OCI-LY3 (cell line): ENCODE results near the gene VPS45.

Source experiments
- EZH2phosphoT487 ChIP-seq: fragments of 200-600 bp; shearing (Covaris generic); IDR thresholded peaks from 2 replicates; pipeline ENCODE4 v1.6.1; 2018; ENCODE audit warnings: antibody characterized with exemption, mixed run types, low read depth
- TF ChIP-seq, protein P1 (sequence below): fragments of 200-600, 300-600 bp; sonication (generic); IDR thresholded peaks from 2 replicates; pipeline ENCODE4 v1.5.1; 2014; ENCODE audit warnings: antibody characterized with exemption, low read length, low read depth

- TF ChIP-seq, protein P1, sequence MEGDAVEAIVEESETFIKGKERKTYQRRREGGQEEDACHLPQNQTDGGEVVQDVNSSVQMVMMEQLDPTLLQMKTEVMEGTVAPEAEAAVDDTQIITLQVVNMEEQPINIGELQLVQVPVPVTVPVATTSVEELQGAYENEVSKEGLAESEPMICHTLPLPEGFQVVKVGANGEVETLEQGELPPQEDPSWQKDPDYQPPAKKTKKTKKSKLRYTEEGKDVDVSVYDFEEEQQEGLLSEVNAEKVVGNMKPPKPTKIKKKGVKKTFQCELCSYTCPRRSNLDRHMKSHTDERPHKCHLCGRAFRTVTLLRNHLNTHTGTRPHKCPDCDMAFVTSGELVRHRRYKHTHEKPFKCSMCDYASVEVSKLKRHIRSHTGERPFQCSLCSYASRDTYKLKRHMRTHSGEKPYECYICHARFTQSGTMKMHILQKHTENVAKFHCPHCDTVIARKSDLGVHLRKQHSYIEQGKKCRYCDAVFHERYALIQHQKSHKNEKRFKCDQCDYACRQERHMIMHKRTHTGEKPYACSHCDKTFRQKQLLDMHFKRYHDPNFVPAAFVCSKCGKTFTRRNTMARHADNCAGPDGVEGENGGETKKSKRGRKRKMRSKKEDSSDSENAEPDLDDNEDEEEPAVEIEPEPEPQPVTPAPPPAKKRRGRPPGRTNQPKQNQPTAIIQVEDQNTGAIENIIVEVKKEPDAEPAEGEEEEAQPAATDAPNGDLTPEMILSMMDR, result no peak
- no peak for TF ChIP-seq EZH2phosphoT487
Measured at GRCh38 chr1:150049926-150050325, 17.6 kb upstream of the VPS45 start.
